B cell (primary cell): ENCODE measurements around the gene SPATA31D4. TPM values are rescaled to one million over a fixed set of nuclear protein-coding genes. Genes with fewer than 3 reads are reported as not detected.

Experiments
- ATAC-seq: fragments of 200-7000 bp; cut with Tn5 transposase; one replicate; pipeline ENCODE4 v1.10.0; 2021; ENCODE audit warnings: low read depth, mild to moderate bottlenecking, moderate number of reproducible peaks, moderate library complexity
- CTCF ChIA-PET: fragments of 350-600 bp; sonication (Branson Sonifier 250); formaldehyde crosslinking; loops from one replicate; lab custom pipeline; 2021; ENCODE audit warnings: antibody characterized with exemption, inconsistent platforms; lab: Charles Lee
- POLR2A ChIA-PET: fragments of 350-600 bp; sonication (Branson Sonifier 250); formaldehyde crosslinking; loops from one replicate; lab custom pipeline; 2021; ENCODE audit warnings: antibody characterized with exemption; lab: Charles Lee
- DNase-seq: peaks from one replicate; pipeline ENCODE4 v3.0.0; 2013
- H2AFZ ChIP-seq: 2 replicates; pipeline ENCODE4 v1.6.1; 2012; ENCODE audit warnings: mild to moderate bottlenecking, low read depth, low read length; ENCODE audit not compliant: insufficient read depth, poor library complexity, severe bottlenecking
- H3K27ac ChIP-seq, 2 donors: 1 replicate in 1 of 2; 2 replicates in 1 of 2; pipeline ENCODE4 v1.5.1; 2012 to 2013; ENCODE audit warnings: low read length in 2 of 2, mild to moderate bottlenecking in 2 of 2, moderate library complexity in 1 of 2
- H3K27me3 ChIP-seq, 4 experiments: fragments of 200-600 bp in 1 of 4; sonication (generic) in 1 of 4; replicated peaks in 1 of 4; 1 replicate in 2 of 4; 2 replicates in 2 of 4; pipeline versions ENCODE4 v1.6.1 to v1.7.0; 2013 to 2016; ENCODE audit warnings: low read length in 3 of 4, mild to moderate bottlenecking in 2 of 4, mixed read lengths in 1 of 4, moderate library complexity in 1 of 4; ENCODE audit not compliant: insufficient read depth in 4 of 4, control insufficient read depth in 3 of 4; ENCODE audit errors: control extremely low read depth in 1 of 4
- H3K36me3 ChIP-seq, 2 experiments: replicated peaks in 1 of 2; 1 replicate in 1 of 2; 2 replicates in 1 of 2; pipeline versions ENCODE4 v1.6.1 to v1.7.1; 2013; ENCODE audit warnings: low read length in 1 of 2; ENCODE audit not compliant: insufficient read depth in 2 of 2, control insufficient read depth in 1 of 2; ENCODE audit errors: control extremely low read depth in 1 of 2, extremely low read depth in 1 of 2
- H3K4me1 ChIP-seq, 2 donors: fragments of 200-600 bp in 1 of 2; sonication (generic) in 1 of 2; 1 replicate in 1 of 2; 2 replicates in 1 of 2; pipeline versions ENCODE4 v1.5.1 to v1.6.1; 2013 to 2017; ENCODE audit warnings: low read length in 2 of 2; ENCODE audit not compliant: control insufficient read depth in 2 of 2, insufficient read depth in 2 of 2
- H3K4me2 ChIP-seq: replicated peaks from 2 replicates; pipeline ENCODE3; 2012; ENCODE audit warnings: mild to moderate bottlenecking, low read depth, low read length; ENCODE audit not compliant: poor library complexity, severe bottlenecking
- H3K4me3 ChIP-seq, 5 experiments: fragments of 200-600 bp in 1 of 5; sonication (generic) in 1 of 5; 1 replicate in 3 of 5; 2 replicates in 2 of 5; pipeline versions ENCODE4 v1.5.1 to v1.7.0; 2011 to 2016; ENCODE audit warnings: low read length in 4 of 5, mild to moderate bottlenecking in 4 of 5, low read depth in 2 of 5, control low read depth in 1 of 5, moderate library complexity in 1 of 5; ENCODE audit not compliant: insufficient read depth in 1 of 5; ENCODE audit errors: control extremely low read depth in 1 of 5, extremely low read depth in 1 of 5
- H3K79me2 ChIP-seq: fragments of 200-600 bp; sonication (generic); one replicate; pipeline ENCODE4 v1.6.0; 2016; ENCODE audit warnings: low read length; ENCODE audit not compliant: control insufficient read depth, insufficient read depth
- H3K9ac ChIP-seq: fragments of 200-600 bp; sonication (generic); 2 replicates; pipeline ENCODE4 v1.6.1; 2017; ENCODE audit warnings: mild to moderate bottlenecking, low read length, moderate library complexity
- H3K9me3 ChIP-seq, 3 donors: one replicate each; pipeline versions ENCODE4 v1.6.1 to v1.7.1; 2013; ENCODE audit warnings: low read length in 2 of 3; ENCODE audit not compliant: control insufficient read depth in 2 of 3, insufficient read depth in 1 of 3; ENCODE audit errors: control extremely low read depth in 1 of 3
- H4K20me1 ChIP-seq: 2 replicates; pipeline ENCODE4 v1.6.0; 2012; ENCODE audit warnings: mild to moderate bottlenecking, low read length; ENCODE audit not compliant: insufficient read depth, control insufficient read depth, poor library complexity, severe bottlenecking
- H3K27ac Mint-ChIP-seq: one replicate; pipeline ENCODE4 v1.8.0; 2021; ENCODE audit warnings: mixed read lengths
- H3K27me3 Mint-ChIP-seq: one replicate; pipeline ENCODE4 v1.8.0; 2021; ENCODE audit warnings: mixed read lengths
- H3K4me1 Mint-ChIP-seq: one replicate; pipeline ENCODE4 v1.8.0; 2021; ENCODE audit warnings: mixed read lengths
- H3K4me3 Mint-ChIP-seq: one replicate; pipeline ENCODE4 v1.8.0; 2021; ENCODE audit warnings: mixed read lengths
- H3K9me3 Mint-ChIP-seq: one replicate; pipeline ENCODE4 v1.8.0; 2022; ENCODE audit warnings: mixed read lengths; ENCODE audit not compliant: insufficient read depth
- EZH2 ChIP-seq: IDR thresholded peaks from 2 replicates; pipeline ENCODE4 v1.6.1; 2012; ENCODE audit warnings: borderline replicate concordance, low read depth, mild to moderate bottlenecking, moderate library complexity, low read length; ENCODE audit not compliant: insufficient read depth, poor library complexity, severe bottlenecking
- WGBS: methylation state at CpG from one replicate; pipeline ENCODE4 v1.1.5; 2013; ENCODE audit warnings: missing lambda C conversion rate; ENCODE audit not compliant: insufficient coverage; 5-methylcytosine and 5-hydroxymethylcytosine counted together
- intact Hi-C: fragments of 100-400 bp; cut with micrococcal nuclease; formaldehyde crosslinking; loops from one replicate; pipeline ENCODE4 v1.10.0; 2022
- polyA plus RNA-seq: library from polyadenylated mRNA; depleted of rRNA; stranded (reverse); fragments of >200 nt; gene quantifications from 2 replicates; pipeline ENCODE4 v1.2.3, GENCODE V29; 2012
- total RNA-seq, 2 donors: library from RNA; stranded (reverse); fragments of 120-200 nt in 1 of 2; gene quantifications; 1 replicate in 1 of 2; 2 replicates in 1 of 2; pipeline versions ENCODE4 v1.2.3 to v1.2.4, GENCODE V29; 2013 to 2022
- TF ChIP-seq, protein P1 (sequence below): fragments of 200-600 bp; IDR thresholded peaks from one replicate; pipeline ENCODE4 v1.8.0; 2022; ENCODE audit warnings: antibody characterized with exemption, mild to moderate bottlenecking

SPATA31D4 gene
- total and polyA plus RNA-seq, 2 donors (not counting 1 experiment from before 2014, with no cell fraction given), result not detected

DNA sequence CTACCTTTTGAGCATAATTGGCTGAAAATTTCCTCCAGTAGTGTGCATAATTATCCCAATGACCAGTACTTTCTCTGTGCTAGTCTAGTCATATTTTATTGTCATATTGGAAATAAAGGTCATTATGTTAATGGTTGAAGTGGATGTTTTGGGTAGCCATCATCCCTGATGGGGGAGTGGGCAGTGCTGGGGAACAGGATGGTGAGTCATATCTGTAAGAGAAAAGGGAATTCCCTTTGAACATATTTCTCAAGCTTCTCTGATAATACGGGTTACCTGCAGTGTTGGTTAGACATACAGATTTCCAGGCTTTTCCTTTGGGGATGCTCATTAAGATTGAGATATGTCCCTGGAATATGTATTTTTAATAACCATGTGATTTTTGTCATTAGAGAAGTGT, 33.3 kb upstream of the SPATA31D4 start:
- 80% methylated on average over 1 of the region's 1 CpG for WGBS
- H3K27me3 ChIP-seq, result no peaks in the 10 kb centered on the region
- H3K9me3 ChIP-seq, result no peaks in the 10 kb centered on the region
- Mint-ChIP-seq H3K9me3 (peaks cover 2% of the 10 kb centered on the region), H3K4me1 (no peaks in the 10 kb centered on the region), H3K27me3 (peaks cover 3% of the 10 kb centered on the region), H3K4me3 (no peak overlapping the region), H3K27ac (no peak overlapping the region)
- intact Hi-C loops, result no loop called here
- POLR2A ChIA-PET, result no interaction called here
- no peak overlapping the region for H3K27ac ChIP-seq
- no peak for DNase-seq
- H3K4me3 ChIP-seq, result no peak overlapping the region
- no peak overlapping the region for H2AFZ ChIP-seq
- ATAC-seq, result no peak
- H4K20me1 ChIP-seq, result no peaks in the 10 kb centered on the region
- no peak overlapping the region for H3K9ac ChIP-seq
- CTCF ChIA-PET, result no interaction called here
- no peaks in the 10 kb centered on the region for H3K4me1 ChIP-seq
- no peak overlapping the region for H3K4me2 ChIP-seq
- TF ChIP-seq, protein P1, sequence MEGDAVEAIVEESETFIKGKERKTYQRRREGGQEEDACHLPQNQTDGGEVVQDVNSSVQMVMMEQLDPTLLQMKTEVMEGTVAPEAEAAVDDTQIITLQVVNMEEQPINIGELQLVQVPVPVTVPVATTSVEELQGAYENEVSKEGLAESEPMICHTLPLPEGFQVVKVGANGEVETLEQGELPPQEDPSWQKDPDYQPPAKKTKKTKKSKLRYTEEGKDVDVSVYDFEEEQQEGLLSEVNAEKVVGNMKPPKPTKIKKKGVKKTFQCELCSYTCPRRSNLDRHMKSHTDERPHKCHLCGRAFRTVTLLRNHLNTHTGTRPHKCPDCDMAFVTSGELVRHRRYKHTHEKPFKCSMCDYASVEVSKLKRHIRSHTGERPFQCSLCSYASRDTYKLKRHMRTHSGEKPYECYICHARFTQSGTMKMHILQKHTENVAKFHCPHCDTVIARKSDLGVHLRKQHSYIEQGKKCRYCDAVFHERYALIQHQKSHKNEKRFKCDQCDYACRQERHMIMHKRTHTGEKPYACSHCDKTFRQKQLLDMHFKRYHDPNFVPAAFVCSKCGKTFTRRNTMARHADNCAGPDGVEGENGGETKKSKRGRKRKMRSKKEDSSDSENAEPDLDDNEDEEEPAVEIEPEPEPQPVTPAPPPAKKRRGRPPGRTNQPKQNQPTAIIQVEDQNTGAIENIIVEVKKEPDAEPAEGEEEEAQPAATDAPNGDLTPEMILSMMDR, result no peak
- TF ChIP-seq EZH2, result no peak
- H3K79me2 ChIP-seq, result no peaks in the 10 kb centered on the region
- no peaks in the 10 kb centered on the region for H3K36me3 ChIP-seq

DNA sequence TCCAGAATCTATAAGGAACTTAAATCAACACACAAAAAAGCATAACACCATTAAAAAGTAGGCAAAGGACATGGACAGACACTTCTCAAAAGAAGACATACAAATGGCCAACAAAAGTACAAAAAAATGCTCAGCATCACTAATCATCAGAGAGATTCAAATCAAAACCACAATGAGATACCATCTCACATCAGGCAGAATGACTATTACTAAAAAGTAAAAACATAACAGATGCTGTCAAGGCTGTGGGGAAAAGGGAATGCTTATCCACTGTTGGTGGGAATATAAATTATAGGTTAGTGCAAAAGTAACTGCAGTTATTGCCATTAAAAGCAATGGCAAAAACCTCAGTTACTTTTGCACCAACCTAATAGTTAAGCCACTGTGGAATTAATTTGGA, 32.2 kb upstream of the SPATA31D4 start:
- H3K9ac ChIP-seq, result no peak overlapping the region
- H3K4me2 ChIP-seq, result no peak overlapping the region
- Mint-ChIP-seq H3K27me3 (peaks cover 4% of the 10 kb centered on the region), H3K4me1 (no peaks in the 10 kb centered on the region), H3K9me3 (peaks cover 2% of the 10 kb centered on the region), H3K27ac (no peak overlapping the region), H3K4me3 (no peak overlapping the region)
- no peak for DNase-seq
- intact Hi-C loops, result no loop called here
- no peaks in the 10 kb centered on the region for H3K9me3 ChIP-seq
- CTCF ChIA-PET, result no interaction called here
- no peaks in the 10 kb centered on the region for H3K79me2 ChIP-seq
- no peak overlapping the region for H3K4me3 ChIP-seq
- no peak overlapping the region for H3K27ac ChIP-seq
- TF ChIP-seq EZH2, result no peak
- TF ChIP-seq, protein P1, result no peak
- H3K27me3 ChIP-seq, result no peaks in the 10 kb centered on the region
- no peak for ATAC-seq
- no peaks in the 10 kb centered on the region for H3K36me3 ChIP-seq
- POLR2A ChIA-PET, result no interaction called here
- H3K4me1 ChIP-seq, result no peaks in the 10 kb centered on the region
- no peak overlapping the region for H2AFZ ChIP-seq
- H4K20me1 ChIP-seq, result no peaks in the 10 kb centered on the region
